Measurements from ENCODE around the gene SBF2.

DNA sequence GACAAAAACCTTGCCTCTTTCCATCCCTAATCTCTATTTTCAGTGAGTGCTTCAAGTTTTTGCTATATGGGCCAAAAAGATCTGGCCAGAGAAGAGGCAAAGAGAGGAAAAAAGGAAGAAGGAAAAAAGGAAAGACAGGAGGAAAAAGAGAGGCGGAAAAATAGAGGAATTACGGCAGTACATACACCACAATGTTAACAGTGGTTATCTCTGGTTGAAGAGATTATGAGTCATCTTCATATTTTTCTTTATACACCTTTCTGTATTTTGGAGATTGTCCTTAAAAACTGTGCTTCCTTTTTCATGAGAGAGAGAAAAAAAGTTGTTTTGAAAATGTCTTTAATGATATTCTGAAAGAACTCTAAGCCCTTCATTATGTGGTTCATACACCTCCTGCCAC is 133.7 kb downstream of the SBF2 start:
- TF ChIP-seq CTCF (IDR thresholded peaks at IDR 0.05) (no peak), EP300 (IDR thresholded peaks at IDR 0.05) (no peak)
